Fibroblast of mammary gland (primary cell): ENCODE results near the gene RNASEH2C.
"Not testable (repeated sequence)": the region's sequence is repeated elsewhere in the genome, so short reads cannot be mapped to it uniquely, and the experiment has no call there.

ENCODE experiments used
- DNase-seq: peaks from one replicate; pipeline ENCODE4 v3.0.0-alpha.2; 2010; ENCODE audit warnings: low read depth
- H3K4me3 ChIP-seq: 2 replicates; pipeline ENCODE4 v1.5.1; 2011; ENCODE audit warnings: low read depth, mild to moderate bottlenecking, low read length, moderate library complexity; ENCODE audit not compliant: control insufficient read depth
- TF ChIP-seq, protein P1 (sequence below): conservative IDR thresholded peaks from 2 replicates; pipeline ENCODE4 v1.5.1; 2011; ENCODE audit warnings: low read depth, low read length, inconsistent platforms; ENCODE audit not compliant: control insufficient read depth, insufficient read depth

Gene RNASEH2C

DNA sequence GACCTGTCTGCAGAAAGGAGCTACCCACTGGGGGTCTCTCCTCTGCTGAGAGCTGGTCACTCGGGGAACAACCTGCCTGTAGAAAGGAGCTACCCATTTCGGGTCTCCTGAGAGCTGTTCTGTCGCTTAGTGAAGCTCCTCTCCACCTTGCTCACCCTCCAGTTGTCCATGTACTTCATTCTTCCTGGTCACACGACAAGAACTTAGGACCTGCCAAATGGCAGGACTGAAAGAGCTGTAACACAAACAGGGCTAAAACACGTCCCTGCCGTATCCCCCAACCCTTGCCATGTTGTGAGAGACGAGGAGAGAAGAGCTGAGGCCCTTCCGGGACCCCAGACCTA lies 24.1 kb upstream of the RNASEH2C start:
- no peak for DNase-seq
- H3K4me3 ChIP-seq = no peak overlapping the region
- TF ChIP-seq, protein P1, sequence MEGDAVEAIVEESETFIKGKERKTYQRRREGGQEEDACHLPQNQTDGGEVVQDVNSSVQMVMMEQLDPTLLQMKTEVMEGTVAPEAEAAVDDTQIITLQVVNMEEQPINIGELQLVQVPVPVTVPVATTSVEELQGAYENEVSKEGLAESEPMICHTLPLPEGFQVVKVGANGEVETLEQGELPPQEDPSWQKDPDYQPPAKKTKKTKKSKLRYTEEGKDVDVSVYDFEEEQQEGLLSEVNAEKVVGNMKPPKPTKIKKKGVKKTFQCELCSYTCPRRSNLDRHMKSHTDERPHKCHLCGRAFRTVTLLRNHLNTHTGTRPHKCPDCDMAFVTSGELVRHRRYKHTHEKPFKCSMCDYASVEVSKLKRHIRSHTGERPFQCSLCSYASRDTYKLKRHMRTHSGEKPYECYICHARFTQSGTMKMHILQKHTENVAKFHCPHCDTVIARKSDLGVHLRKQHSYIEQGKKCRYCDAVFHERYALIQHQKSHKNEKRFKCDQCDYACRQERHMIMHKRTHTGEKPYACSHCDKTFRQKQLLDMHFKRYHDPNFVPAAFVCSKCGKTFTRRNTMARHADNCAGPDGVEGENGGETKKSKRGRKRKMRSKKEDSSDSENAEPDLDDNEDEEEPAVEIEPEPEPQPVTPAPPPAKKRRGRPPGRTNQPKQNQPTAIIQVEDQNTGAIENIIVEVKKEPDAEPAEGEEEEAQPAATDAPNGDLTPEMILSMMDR = no peak

DNA sequence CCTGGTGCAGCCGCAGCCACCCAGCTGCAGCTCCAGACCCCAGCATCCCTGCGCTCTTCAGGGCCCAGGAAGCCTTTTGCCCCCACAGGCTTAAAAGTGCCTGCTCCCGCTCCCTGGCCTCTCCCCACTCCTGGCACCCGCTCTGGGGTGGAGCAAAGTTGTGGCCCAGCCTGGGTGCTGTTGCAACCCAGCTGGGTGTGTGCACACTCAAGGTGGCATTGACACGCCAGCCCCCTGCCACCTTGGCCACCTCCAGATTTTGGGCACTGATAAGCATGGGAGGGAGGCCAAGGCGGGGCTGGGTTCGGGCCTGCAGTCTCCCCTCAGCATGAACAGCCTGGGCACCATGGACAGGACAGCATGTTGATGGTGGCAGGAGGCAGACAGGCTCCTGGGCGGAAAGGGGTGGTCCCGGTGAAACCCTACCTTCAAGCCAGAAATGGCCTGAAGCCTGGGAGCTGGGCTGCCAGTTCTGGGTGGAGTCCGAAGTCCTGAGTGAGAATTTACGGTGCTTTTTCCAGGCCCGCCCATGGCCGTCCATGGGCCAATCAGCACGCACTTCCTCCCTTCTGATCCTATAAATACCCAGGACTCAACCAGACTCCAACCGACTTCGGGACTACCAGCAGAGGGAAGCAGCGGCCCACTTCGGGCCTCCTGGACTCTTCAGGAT lies 23.6 kb upstream of the RNASEH2C start:
- DNase-seq = peak; percentile 68
- TF ChIP-seq, protein P1 = peak; percentile 53

DNA sequence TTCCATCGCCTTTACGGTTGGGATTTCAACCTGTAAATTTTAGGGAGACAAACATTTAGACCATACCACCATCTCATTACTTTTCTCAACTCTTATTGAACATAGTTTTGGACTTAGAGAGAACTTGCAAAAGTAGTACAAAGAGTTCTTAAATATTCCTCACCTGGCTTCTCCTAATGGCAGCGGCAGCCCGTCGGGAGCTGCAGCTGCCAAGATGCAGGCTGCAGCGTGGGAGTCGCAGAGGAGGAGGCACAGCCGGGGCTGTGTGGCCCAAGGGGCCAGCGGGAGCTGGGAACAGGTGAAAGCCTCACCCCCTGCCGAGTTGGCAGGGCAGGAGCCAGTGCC lies 23.1 kb upstream of the RNASEH2C start:
- DNase-seq = no peak
- TF ChIP-seq, protein P1 = no peak
- no peak overlapping the region for H3K4me3 ChIP-seq

More for the DNA sequence above, 23.6 kb upstream of the RNASEH2C start:
- no peak overlapping the region for H3K4me3 ChIP-seq

DNA sequence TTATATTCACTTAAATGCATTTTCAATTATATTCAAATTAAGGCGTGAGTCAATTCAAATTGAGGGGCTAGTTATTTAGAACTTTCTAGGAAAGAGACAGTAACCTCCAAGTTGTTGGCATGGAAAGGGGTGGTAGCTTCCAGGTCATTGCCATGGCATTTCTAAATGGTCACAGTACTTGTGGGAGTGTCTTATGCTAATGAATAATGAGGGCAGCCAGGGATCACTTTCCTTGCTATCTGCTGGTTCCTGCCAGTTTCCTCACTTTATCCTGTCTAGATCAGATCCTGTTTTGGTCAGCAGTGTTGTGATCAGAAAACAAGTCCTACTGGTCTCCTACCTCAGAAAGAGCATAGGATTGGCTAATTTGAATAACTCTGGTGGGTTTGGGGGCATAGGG lies 21.8 kb upstream of the RNASEH2C start:
- TF ChIP-seq, protein P1 = no peak
- no peak overlapping the region for H3K4me3 ChIP-seq
- DNase-seq = no peak

- H3K4me3 ChIP-seq = no peak overlapping the region
- TF ChIP-seq, protein P1 = no peak
Observed at GRCh38 chr11:65741185-65741584, 20.6 kb upstream of the RNASEH2C start.

DNA sequence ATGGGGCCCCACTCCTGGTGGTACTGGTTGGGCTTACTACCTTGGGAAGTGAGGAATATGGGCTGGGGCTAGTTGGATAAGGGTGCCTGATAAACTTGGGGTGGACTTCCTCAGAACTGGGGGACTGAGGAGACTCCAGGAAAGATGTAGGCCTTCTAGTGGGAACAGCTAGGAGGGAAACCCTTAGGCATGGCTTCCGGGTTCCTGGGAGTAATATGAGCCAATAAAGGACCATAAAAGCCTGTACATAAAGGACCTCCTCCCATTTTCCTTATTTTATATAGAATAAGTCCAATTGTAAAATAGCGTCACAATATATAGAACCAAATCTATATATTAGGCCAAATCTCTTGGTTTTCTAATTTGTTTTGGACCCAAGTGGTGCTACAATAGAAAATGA lies 18.4 kb upstream of the RNASEH2C start:
- TF ChIP-seq, protein P1 = no peak
- no peak for DNase-seq
- no peak overlapping the region for H3K4me3 ChIP-seq

More at GRCh38 chr11:65741185-65741584, 20.6 kb upstream of the RNASEH2C start:
- no peak for DNase-seq

GRCh38 chr11:65736810-65737209 lies 16.2 kb upstream of the RNASEH2C start:
- TF ChIP-seq, protein P1 = no peak
- DNase-seq = no peak
- H3K4me3 ChIP-seq = no peak overlapping the region

DNA sequence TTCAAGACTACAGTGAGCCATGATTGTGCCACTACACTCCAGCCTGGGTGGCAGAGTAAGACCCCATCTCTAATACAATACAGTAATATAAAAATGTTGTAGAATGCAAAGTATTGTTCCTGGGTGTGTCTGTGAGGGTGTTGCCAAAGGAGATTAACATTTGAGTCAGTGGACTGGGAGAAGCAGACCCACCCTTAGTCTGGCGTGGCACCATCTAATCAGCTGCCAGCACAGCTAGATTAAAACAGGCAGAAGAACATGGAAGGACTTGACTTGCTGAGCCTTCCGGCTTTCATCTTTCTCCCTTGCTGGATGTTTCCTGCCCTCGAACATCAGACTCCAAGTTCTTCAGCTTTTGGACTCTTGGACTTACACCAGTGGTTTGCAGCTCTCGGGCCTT lies 14.5 kb upstream of the RNASEH2C start:
- H3K4me3 ChIP-seq, DNase-seq: not testable (repeated sequence)
